HG03457 (cell line): ENCODE results near the gene STXBP6.

Experiments
- ATAC-seq: cut with Tn5 transposase; IDR thresholded peaks from one replicate; pipeline ENCODE4 v1.9.1; 2021; ENCODE audit warnings: moderate number of reproducible peaks; ENCODE audit not compliant: unreplicated experiment

STXBP6 gene

DNA sequence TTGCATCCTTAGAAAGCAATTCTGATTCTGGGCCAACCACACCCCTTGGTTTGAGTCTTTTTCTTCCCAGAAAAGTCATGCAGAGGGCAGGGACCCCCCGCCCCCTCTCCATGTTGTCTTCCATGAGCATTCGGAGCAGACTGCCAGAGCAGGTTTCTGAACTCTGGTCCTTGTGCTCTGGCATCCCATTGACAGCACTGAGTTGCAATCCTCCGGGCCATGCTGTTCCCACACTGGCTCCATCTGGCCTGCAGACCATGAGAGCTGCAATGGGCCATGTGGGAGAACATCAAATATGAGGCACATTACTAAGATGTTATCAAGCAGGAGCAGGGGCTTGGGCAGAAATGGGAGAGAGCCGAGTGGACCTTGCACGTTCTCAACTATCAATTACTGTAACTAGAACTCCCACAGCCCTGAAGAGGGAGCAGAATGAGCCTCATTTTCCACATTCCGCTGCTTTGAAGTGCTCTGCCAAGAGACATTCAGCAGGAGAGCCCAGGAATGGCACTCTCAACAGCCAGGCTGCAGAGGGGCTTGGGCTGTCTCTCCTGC is 157.4 kb downstream of the STXBP6 start:
- ATAC-seq, result no peak

DNA sequence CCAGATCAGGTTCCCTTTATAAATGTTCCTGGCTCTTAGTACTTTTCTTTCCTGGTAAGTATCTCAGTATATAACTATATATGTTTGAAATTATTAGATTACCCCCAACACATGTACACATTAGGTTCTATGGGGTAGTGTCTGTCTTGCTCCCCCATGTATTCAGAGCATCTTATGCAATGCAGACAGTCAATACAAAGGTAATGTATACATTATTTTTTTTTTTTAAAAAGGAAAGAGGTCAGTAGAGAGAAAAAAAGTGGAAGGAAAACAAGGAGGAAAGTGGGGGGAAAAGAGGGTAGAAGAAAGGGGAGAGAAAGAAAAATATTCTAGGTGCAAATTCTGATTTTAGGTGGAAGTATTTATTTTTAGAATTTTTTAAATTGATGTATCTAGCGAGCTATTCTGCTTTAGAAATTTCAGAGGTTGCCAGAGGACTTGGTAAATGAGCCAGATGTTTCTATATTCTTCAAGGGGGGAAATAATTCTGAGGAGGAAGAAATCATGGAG is 157.9 kb downstream of the STXBP6 start:
- ATAC-seq, result no peak

DNA sequence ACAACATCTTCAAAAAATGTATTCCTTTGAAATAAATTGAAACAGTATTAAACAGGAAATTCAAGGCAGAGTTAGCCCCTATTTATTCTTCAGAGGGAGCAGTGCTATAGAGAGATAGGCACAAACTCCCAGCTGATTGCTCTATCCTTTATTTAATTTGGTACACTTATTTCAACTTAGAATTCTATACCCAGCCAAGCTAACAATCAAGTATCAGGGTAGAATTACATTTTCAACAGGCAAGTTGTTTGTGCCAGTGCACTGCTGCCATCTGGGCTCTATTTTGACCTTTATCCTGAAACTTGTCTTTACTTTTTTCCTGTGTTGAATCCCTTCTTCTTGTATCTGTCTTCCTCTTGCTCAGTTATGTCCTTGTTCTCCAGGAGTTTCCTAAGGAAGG is 159.2 kb downstream of the STXBP6 start:
- ATAC-seq, result no peak

DNA sequence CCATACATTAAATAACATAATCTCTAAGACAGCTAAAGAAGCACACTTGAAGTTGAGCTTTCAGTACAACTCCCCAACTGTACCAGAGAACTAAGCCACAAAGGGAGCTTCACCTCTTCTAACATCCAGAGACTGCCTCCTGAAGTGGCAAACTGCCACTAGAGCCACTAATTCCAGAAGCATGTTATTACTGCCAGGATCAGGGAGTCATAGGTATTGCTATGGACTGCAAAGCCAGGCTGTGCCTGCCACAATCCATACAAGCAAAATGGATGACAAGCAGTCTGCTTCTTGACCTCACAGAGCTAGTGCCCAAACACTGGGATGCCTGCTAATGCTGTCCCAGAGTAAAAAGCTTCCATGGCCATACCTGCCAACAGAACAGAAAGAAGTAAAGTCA is 160.1 kb downstream of the STXBP6 start:
- no peak for ATAC-seq

DNA sequence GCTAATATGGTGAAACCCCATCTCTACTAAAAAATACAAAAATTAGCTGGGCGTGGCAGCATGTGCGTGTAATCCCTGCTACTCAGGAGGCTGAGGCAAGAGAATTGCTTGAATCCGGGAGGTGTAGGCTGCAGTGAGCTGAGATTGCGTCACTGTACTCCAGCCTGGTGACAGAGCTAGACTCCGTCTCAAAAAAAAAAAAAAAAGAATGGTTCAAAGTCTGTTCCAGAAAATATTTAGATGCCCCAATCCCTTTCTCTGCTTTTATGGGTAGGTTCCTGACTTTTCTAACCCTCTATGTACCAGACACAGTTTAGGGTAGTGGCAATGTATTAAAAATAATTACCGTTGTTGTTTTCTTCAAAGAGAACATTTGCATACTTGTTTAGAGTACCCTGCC is 161.4 kb downstream of the STXBP6 start:
- ATAC-seq, result no peak

DNA sequence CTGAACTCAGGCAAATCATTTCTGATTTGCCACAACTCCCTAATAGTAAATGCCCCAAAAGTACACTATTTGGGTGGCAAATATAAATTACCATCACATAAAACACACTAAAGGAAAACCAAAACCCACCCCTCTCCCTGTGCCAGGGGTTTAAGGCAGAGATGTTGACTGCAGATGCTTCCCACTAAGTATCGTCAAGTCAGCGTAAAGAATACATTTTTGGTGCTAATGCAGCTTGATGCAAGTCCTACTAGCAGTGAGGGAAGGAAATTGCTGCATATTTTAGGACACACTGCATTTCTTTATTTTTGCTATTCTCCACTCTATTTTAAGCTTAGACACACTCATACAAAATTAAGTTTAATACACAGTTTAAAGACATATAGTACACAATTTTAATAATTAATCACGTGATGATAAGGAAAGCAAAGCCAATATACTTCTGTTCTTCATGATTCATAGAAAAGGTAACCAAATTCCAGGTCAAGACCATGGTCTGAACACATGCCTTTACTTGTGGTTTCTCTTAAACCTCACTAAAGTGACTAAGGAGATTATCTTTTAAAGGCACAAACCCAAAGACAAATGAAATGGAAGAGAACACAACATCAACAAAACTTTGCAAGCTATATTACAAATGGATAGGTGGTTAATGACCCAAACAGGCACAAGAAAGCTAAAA is 162.2 kb downstream of the STXBP6 start:
- ATAC-seq, result no peak

DNA sequence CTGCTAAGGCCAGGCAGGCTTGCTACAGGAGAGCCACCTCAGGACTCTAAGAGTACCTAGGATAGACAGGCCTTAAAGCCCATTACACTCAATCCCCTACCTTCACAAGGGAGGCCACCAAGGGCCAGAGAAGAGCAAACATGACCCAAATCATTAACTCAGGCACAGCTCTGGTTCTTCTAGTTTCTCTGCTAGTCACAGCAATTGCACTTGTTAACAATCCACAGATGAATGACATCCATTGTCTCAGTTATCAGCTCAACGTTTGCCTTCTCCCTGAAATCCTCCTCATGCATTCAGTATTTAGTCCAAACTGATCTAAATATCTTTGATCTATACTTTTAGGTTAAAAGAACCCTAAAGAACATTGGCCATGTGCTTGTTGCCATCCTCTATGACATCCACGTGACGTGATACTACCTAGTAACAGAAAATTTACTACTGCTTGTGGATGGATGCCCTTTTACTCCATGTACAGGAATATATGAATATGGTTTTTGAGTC is 164.5 kb downstream of the STXBP6 start:
- no peak for ATAC-seq

DNA sequence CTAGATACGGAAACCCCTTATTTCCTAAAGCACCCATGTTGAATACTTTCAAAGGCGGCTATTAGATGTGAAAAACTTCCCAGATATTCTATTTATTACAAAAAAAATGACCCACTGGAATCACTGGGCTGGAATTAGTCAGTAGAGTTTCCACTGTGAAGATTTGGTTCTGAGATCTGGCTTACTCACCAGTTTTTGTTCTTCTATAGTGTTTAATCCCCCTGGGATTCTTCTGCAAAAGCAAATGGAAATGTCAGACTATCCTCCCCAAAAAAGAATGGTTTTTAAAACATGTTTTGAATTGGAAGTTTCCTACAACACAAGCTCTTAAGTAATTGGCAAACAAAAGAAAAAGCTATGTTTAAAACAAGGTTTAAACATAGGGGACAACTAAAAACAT is 166.4 kb downstream of the STXBP6 start:
- ATAC-seq, result no peak

DNA sequence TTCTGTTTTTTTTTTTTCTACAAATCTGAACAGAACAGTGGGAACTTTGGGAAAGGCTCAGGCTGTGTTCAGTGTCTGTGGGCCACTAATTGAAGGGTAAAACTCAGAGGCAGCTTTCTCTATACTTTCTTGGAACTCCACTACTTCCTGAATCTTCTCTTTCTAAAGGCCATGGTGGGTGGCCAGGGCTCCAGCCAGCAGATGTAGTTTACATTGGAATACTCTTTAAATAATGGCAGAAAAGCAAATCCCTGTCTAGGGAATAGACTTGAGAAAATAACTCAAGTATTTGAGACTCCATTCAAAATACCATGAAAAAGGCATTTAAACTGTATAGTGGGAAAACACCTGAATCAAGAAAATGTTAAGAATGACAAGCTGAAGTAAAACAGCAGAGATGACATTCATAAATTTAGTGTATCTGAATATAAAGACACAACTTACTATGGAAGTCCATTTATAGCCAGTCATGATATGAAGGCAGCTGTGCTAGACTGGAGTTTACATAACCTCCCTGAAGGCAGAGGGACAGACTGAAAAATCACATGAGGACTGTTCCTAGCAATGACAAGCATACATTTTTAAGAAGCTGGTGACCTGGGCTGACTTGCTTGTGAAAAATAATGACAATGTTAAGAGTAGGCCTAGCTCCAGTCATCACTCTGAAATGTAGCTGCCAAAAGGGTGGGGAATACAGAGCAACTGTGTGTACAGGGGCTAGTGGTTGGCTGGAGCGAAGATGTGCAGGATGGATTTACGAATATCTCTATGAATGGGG is 168.6 kb downstream of the STXBP6 start:
- no peak for ATAC-seq

DNA sequence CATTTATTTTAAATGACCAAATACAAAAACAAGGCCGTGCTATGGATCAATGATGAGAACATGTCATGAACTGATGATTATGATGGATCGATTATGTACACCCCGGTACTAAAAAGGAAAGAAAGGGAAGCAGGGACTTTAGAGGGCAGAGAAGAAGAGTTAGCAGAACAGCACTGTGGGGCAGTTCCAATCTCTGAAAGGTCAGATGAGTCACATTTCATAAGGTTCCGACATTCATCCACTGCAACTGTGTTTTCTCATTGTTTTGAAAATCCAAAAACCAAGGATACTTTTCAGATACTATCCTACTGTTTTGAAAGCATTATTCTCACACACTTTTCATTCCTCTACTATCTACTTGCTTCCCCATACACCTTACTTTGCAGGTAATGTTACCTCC is 169.3 kb downstream of the STXBP6 start:
- ATAC-seq, result no peak

DNA sequence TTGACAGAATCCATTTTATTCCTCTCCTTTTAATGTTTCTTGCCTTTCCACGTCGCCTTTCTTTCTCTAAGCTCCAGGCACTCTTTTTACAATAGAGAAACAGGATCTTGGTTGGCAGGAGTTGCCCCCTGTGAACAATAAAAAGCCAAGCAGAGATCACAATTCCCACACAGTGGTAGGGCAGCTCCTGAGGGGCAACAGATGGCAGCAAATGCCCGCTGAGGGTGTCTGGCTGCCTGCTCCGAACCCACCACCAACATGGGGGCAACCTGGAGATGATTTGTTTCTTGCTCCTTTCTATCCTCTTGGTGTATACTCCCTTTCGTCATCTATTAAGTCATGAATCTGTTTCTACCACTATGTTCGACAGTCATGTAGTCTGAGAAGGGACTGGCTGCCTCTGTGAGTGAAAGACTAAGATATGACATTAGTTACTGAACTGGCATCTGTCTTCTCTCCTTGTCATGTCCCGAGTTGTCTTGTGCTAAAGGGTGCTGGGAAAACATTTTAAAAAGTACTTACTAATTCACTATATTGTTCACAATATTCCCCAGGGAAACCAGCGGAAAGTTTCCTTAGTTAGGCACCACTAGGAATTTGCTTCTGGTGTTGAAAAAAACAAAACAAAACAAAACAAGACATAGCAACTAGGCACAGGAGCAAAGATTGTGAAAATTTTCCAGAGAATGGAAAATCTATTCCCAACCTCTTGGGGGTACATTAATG is 170.1 kb downstream of the STXBP6 start:
- no peak for ATAC-seq

DNA sequence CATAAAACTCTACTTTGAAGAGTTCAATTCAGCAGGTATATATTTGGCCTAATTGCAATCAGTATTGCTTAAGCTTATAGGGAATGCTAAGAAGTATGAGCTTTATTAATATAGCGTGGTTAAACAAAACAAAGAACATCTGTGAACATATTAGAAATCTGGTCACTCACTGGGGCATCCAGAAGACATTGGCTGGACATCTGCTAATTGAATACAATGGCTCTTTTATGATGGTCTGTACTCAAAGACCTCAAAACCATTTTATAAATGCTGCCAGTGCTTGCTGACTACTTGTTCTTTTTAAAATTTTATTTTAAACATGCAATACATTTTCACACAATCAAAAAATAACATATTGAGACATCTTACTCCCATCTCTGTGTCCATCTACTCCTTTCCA is 173.0 kb downstream of the STXBP6 start:
- ATAC-seq, result no peak

DNA sequence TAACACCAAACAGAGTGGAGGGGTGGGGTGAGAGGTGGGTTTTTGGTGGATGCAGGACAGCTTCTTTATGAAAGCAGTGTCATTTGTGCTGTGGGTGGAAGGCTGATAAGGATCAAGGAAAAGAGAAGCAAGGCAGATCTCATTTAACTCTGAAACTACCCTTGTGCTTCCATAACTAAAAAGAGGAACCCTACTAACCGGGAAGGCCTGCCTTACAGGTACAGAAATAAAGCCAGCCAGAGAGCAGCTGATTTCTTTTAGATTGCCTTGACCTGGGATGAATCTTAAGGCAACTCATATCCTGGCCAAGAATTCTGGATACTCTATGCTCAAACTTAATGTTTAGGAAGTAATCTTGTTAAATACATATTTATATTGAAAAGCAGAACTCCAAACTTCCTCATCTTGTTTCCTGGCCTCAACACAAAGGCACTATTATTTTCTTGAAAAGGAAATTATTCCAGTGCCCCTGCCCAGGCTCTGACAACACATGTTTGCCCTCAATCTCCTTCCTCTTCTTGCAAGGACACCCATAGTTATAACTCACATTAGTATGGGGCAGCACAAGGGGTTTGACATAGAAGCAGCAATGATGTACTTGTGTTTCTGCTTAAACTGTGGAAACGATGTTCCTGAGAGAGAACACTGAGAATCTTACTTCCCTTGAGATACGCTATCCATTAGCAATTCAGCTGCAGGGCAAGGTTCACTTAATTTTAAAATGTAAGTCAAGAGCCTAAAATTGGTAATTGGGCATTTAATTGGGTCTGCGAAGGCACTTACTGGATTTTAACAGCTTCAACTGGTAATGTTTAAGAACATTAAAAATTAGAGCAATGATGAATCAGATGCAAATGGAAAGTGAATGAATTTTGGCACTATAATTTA is 173.7 kb downstream of the STXBP6 start:
- ATAC-seq, result no peak

DNA sequence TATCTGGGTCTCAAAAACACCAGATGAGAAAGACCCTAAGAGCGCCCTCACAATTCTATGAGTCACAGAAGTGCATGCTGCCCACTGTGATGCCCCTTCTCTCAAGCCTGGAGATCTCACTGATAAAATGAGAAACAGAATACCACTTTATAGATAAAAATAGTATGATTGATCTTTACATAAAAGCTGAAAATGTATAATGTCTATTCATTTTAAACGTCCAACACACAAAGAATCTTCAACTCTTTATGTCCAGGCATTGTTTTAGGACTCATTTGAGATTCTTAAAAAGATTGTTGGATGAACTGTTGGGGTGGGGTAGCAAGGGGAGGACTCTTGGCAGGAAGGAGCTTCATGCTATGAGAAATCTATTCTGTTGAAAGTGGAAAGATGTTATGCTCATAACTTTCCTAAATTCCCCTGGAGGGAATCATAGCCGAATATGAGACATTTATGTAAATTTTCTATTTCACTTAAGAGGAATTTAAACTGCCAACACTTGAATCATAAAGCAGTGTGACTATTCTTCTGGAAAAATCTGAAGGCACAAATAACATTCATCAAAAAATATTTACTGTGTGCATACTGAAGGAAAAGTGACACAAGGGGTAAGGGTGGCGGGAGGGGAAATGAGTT is 174.6 kb downstream of the STXBP6 start:
- ATAC-seq, result no peak

DNA sequence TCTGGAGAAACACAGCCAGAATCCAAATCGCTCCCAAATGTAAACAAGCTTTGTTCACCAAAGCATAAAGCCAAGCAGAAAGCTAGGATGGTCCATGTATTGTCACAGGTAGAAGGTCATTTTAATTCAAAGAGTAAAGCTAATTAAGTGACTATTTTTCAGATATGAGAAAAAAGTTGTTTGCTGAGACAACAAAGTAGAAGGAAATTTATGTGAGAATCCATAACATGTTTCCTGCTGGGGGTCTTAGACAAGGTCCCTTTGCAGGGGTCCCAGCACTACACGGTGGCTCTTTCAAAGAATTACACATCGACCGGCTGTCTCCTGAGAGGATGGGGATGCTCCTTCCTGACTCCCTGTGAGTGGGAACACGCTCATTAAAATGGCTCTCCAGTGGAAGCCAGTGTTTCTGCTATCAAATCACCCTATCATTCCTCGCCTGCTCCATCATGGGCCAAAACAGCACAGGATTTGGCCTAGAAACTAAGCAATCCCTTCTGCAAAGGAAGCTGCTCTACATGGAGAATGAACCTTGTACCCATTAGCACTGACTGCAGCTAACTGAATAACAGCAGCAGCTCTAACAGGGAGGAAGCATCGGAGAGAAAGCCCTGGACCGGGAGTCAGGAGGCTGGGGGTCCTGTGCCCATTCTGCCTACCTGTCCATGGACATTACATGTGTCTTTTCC is 175.3 kb downstream of the STXBP6 start:
- ATAC-seq, result no peak

DNA sequence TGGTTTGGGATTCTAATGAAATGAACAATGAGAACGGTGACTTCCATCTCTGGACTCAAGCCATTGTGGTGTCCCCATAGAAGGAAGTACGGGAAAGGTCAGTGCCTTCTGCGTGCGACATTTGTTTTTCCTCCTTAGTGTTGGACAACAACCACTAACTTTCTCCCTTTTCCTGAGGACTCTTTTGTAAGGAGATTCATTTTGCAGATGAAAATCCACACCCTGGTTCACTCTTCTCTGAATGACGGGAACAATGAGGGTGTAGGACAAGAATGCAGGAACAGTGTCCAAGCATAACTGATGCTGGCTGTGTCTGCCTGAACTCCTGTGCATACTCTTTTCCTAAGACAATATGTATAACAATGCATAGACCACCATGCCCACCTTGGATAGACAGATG is 176.4 kb downstream of the STXBP6 start:
- no peak for ATAC-seq

DNA sequence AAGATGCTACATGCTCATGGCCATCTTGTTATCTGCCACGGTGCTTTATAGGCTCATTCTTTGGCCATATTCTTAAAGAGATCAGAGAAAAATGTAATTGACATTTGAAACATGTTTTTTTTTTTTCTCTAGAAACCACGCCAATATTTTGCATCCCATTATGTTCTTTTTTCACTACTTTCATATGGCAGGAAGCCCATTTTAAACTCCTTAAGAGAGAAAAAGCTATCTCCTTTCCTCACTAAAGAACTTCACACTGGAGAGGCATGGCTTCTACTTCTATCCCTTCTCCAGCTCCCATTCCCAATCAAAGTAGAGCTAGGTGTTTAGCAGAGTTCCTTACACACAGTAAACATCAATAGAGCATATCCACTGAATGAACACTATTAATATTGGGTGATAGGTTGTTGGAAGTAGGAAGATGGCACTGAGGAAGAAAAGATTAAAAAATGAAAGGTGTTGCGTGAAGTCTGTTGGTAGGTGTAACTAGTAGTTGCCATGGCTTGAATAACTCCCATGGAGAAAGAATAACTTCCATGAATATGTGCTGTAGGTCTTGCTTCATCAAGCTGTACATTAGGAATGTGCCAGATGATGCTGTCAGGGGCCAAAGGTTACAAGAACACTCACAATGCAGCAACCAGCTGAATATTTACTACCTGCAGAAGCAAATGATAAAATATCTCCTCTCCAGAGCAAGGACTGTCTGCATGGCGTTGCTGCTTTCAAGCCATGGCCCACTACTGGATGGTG is 178.8 kb downstream of the STXBP6 start:
- ATAC-seq, result no peak

DNA sequence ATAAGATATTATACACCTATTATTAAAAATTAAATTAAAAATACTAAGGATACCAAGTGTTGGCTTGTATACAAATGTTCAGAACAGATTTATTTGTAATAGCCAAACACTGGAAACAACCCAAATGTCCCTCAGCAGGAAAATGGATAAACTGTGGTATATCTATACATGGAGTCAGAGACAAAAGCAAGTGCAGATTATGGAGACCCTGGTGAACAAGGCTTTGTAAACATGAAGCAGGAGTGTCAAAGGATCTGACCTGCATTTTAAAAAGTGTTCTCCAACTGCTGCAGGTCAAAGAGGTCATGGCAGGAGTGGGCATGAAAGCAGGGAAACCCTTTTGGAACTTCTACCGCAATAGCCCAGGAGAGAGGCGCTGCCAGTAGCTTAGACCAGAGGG is 181.6 kb downstream of the STXBP6 start:
- no peak for ATAC-seq
